Panc1 (cell line): Measurements from ENCODE around the gene GTF2A1L. TPM values are rescaled to one million over a fixed set of nuclear protein-coding genes. Genes with fewer than 3 reads are reported as not detected.

Experiments
- ATAC-seq: fragments of 200-7000 bp; cut with Tn5 transposase; 2 replicates; pipeline ENCODE4 v1.9.1; 2020; ENCODE audit warnings: mild to moderate bottlenecking, moderate library complexity
- BruUV-seq: library from RNA; stranded (reverse); fragments of 400-500 nt; replicated peaks from 2 replicates; lab custom pipeline; 2021; lab: Mats Ljungman, UMichigan
- CTCF ChIA-PET: fragments of 300-600 bp; sonication (Branson Sonifier 250); formaldehyde crosslinking; loops from one replicate; lab custom pipeline; 2022; ENCODE audit warnings: antibody characterized with exemption; lab: Charles Lee
- POLR2A ChIA-PET: fragments of 300-600 bp; sonication (Branson Sonifier 250); formaldehyde crosslinking; loops from one replicate; lab custom pipeline; 2022; ENCODE audit warnings: antibody characterized with exemption; lab: Charles Lee
- DNase-seq: peaks from one replicate; pipeline ENCODE4 v3.0.0-alpha.2; 2010; ENCODE audit warnings: low read depth, low spot score
- H3K27ac ChIP-seq: 2 replicates; pipeline ENCODE4 v1.5.1; 2011; ENCODE audit warnings: mild to moderate bottlenecking, low read length, inconsistent platforms
- H3K27me3 ChIP-seq: fragments of 200-500 bp; sonication (Bioruptor generic); 2 replicates; pipeline ENCODE4 v1.6.0; 2014; ENCODE audit warnings: low read length, inconsistent platforms; ENCODE audit not compliant: control insufficient read depth, insufficient read depth
- H3K36me3 ChIP-seq: fragments of 200-500 bp; sonication (Bioruptor generic); 2 replicates; pipeline ENCODE4 v1.5.1; 2014; ENCODE audit warnings: inconsistent platforms, mild to moderate bottlenecking, low read length, moderate library complexity; ENCODE audit not compliant: control insufficient read depth, insufficient read depth
- H3K4me1 ChIP-seq: 2 replicates; pipeline ENCODE4 v1.5.1; 2011; ENCODE audit warnings: inconsistent platforms, mild to moderate bottlenecking, low read length, moderate library complexity; ENCODE audit not compliant: control insufficient read depth, insufficient read depth
- H3K4me3 ChIP-seq, 2 experiments: 2 replicates each; pipeline ENCODE4 v1.5.1; 2011 to 2012; ENCODE audit warnings: low read depth in 2 of 2, low read length in 2 of 2, mild to moderate bottlenecking in 2 of 2, inconsistent platforms in 1 of 2, moderate library complexity in 1 of 2
- H3K9me3 ChIP-seq: fragments of 200-500 bp; sonication (Bioruptor generic); 2 replicates; pipeline ENCODE4 v1.5.1; 2014; ENCODE audit warnings: low read depth, mild to moderate bottlenecking, inconsistent platforms, low read length, moderate library complexity; ENCODE audit not compliant: control insufficient read depth, insufficient read depth
- POLR2AphosphoS5 ChIP-seq: IDR thresholded peaks from 2 replicates; pipeline ENCODE4 v1.6.1; 2012; ENCODE audit warnings: mild to moderate bottlenecking, low read depth, low read length, moderate library complexity
- SIN3A ChIP-seq: IDR thresholded peaks from 2 replicates; pipeline ENCODE4 v1.6.1; 2012; ENCODE audit warnings: low read depth, mild to moderate bottlenecking, low read length, moderate library complexity, borderline replicate concordance; ENCODE audit not compliant: insufficient read depth
- TCF7L2 ChIP-seq: IDR thresholded peaks from 2 replicates; pipeline ENCODE4 v1.6.1; 2011; ENCODE audit warnings: mild to moderate bottlenecking, low read depth, low read length, inconsistent platforms
- in situ Hi-C: cut with HindIII; loops from 2 replicates; pipeline ENCODE4 v1.10.0; 2016; ENCODE audit warnings: low sequenced_read_pairs, low pct_unique_long_range_greater_than_20kb
- intact Hi-C: fragments of 100-400 bp; cut with micrococcal nuclease; formaldehyde crosslinking; loops from one replicate; pipeline ENCODE4 v1.10.0; 2022; ENCODE audit not compliant: unreplicated experiment
- total RNA-seq: library from RNA; stranded (reverse); gene quantifications from one replicate; pipeline ENCODE4 v1.2.1, GENCODE V29; 2021; ENCODE audit not compliant: unreplicated experiment
- TF ChIP-seq, protein P1 (sequence below), 2 experiments: IDR thresholded peaks; 2 replicates each; pipeline ENCODE4 v1.6.1; 2011 to 2012; ENCODE audit warnings: low read depth in 2 of 2, control low read depth in 1 of 2, low read length in 1 of 2, mild to moderate bottlenecking in 1 of 2, moderate library complexity in 1 of 2; ENCODE audit not compliant: insufficient read depth in 1 of 2
- TF ChIP-seq, protein P2 (sequence below): fragments of 450-650 bp; IDR thresholded peaks from 2 replicates; pipeline ENCODE4 v1.5.1; 2017; ENCODE audit warnings: mild to moderate bottlenecking

The GTF2A1L gene
- total RNA-seq, 1 experiment from 2014 or later: not detected

GRCh38 chr2:48624696-48625095 lies 7.0 kb downstream of the GTF2A1L start:
- intact Hi-C loops (no loop called here), in situ Hi-C loops (no loop called here)
- H3K27me3 ChIP-seq: peaks cover 10% of the 10 kb centered on the region; the same call in 1 of the 2 replicates
- BruUV-seq: no TSS peak
- no peak overlapping the region for H3K4me3 ChIP-seq
- no peak overlapping the region for H3K27ac ChIP-seq
- no peak for TF ChIP-seq POLR2AphosphoS5
- ChIA-PET POLR2A (no interaction called here), CTCF (no interaction called here)
- no peak for ATAC-seq
- no peak for DNase-seq
- H3K4me1 ChIP-seq: no peaks in the 10 kb centered on the region
- H3K9me3 ChIP-seq: no peaks in the 10 kb centered on the region
- H3K36me3 ChIP-seq: no peaks in the 10 kb centered on the region

DNA sequence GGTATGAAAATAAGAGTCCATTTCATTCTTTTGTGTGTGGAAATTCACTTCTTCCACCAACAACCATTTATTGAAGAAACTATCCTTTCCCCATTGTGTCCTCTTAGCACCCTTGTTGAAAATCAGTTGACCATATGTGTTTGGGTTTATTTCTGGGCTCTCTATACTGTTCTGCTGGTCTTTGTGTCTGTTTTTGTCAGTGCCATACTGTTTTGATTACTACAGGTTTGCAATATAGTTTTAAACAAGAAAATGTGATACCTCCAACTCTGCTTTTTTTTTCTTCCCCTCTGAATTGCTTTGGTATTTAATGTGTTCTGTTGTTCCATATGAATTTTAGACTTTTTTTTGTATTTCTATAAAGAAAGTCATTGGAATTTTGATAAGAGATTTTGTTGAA lies 8.4 kb downstream of the GTF2A1L start:
- TF ChIP-seq, protein P1, sequence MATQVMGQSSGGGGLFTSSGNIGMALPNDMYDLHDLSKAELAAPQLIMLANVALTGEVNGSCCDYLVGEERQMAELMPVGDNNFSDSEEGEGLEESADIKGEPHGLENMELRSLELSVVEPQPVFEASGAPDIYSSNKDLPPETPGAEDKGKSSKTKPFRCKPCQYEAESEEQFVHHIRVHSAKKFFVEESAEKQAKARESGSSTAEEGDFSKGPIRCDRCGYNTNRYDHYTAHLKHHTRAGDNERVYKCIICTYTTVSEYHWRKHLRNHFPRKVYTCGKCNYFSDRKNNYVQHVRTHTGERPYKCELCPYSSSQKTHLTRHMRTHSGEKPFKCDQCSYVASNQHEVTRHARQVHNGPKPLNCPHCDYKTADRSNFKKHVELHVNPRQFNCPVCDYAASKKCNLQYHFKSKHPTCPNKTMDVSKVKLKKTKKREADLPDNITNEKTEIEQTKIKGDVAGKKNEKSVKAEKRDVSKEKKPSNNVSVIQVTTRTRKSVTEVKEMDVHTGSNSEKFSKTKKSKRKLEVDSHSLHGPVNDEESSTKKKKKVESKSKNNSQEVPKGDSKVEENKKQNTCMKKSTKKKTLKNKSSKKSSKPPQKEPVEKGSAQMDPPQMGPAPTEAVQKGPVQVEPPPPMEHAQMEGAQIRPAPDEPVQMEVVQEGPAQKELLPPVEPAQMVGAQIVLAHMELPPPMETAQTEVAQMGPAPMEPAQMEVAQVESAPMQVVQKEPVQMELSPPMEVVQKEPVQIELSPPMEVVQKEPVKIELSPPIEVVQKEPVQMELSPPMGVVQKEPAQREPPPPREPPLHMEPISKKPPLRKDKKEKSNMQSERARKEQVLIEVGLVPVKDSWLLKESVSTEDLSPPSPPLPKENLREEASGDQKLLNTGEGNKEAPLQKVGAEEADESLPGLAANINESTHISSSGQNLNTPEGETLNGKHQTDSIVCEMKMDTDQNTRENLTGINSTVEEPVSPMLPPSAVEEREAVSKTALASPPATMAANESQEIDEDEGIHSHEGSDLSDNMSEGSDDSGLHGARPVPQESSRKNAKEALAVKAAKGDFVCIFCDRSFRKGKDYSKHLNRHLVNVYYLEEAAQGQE (IDR thresholded peaks at IDR 0.05; ENCODE audit: insufficient read depth in 1 of 2, low read depth in 2 of 2, low read length in 1 of 2): no peak
- no peak for TF ChIP-seq TCF7L2
- no peak for TF ChIP-seq SIN3A
- TF ChIP-seq, protein P2, sequence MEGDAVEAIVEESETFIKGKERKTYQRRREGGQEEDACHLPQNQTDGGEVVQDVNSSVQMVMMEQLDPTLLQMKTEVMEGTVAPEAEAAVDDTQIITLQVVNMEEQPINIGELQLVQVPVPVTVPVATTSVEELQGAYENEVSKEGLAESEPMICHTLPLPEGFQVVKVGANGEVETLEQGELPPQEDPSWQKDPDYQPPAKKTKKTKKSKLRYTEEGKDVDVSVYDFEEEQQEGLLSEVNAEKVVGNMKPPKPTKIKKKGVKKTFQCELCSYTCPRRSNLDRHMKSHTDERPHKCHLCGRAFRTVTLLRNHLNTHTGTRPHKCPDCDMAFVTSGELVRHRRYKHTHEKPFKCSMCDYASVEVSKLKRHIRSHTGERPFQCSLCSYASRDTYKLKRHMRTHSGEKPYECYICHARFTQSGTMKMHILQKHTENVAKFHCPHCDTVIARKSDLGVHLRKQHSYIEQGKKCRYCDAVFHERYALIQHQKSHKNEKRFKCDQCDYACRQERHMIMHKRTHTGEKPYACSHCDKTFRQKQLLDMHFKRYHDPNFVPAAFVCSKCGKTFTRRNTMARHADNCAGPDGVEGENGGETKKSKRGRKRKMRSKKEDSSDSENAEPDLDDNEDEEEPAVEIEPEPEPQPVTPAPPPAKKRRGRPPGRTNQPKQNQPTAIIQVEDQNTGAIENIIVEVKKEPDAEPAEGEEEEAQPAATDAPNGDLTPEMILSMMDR: no peak
- TF ChIP-seq POLR2AphosphoS5: no peak
- CTCF ChIA-PET: no interaction called here
- Histone ChIP-seq H3K9me3 (no peaks in the 10 kb centered on the region), H3K4me3 (no peak overlapping the region), H3K36me3 (no peaks in the 10 kb centered on the region), H3K27me3 (peaks cover 7% of the 10 kb centered on the region; the same call in 1 of the 2 replicates), H3K27ac (no peak overlapping the region), H3K4me1 (no peaks in the 10 kb centered on the region)
- DNase-seq (no peak), ATAC-seq (no peak)
- intact Hi-C loops (no loop called here), in situ Hi-C loops (no loop called here)
- POLR2A ChIA-PET: no interaction called here
- no TSS peak for BruUV-seq

DNA sequence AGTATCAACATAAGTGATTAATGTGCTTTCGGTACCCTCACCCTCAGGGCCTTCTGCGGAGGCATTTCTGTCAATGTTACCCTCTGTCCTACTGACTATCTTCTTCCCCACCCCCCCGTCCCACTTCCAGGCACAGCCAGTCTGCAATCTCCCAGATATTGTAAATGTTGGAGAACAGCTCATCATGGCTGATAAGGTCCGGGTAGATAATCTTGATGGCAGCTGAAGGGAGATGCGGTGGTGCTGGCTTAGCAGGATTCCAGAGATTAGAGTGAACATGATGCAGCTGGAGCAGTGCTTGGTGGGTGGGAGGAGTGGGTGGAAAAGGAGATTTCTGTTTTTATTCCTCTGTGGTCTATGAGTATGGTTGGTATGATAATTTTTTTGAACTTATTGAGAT lies 15.5 kb downstream of the GTF2A1L start:
- in situ Hi-C loops (no loop called here), intact Hi-C loops (no loop called here)
- ChIA-PET POLR2A (no interaction called here), CTCF (no interaction called here)
- ATAC-seq: no peak
- Histone ChIP-seq H3K4me1 (no peaks in the 10 kb centered on the region), H3K27me3 (no peaks in the 10 kb centered on the region), H3K9me3 (no peaks in the 10 kb centered on the region), H3K4me3 (no peak overlapping the region), H3K27ac (no peak overlapping the region), H3K36me3 (no peaks in the 10 kb centered on the region)
- BruUV-seq: no TSS peak
- TF ChIP-seq, protein P2: no peak
- TF ChIP-seq, protein P1 (IDR thresholded peaks at IDR 0.05; ENCODE audit: insufficient read depth in 1 of 2, low read depth in 2 of 2, low read length in 1 of 2): no peak
- TF ChIP-seq SIN3A: no peak
- no peak for TF ChIP-seq POLR2AphosphoS5
- no peak for TF ChIP-seq TCF7L2
- no peak for DNase-seq
